GM21423 (cell line): ENCODE measurements around the gene RPA3.
A peak's percentile ranks its signal among the peaks of the same experiment; 100 is the strongest.
"Not testable (repeated sequence)": the region's sequence is repeated elsewhere in the genome, so short reads cannot be mapped to it uniquely, and the experiment has no call there.

Source experiments
- ATAC-seq: cut with Tn5 transposase; IDR thresholded peaks from one replicate; pipeline ENCODE4 v1.9.1; 2021; ENCODE audit warnings: mild to moderate bottlenecking, moderate library complexity; ENCODE audit not compliant: unreplicated experiment

RPA3 gene

GRCh38 chr7:7662527-7662926 lies 55.9 kb downstream of the RPA3 start:
- no peak for ATAC-seq

GRCh38 chr7:7656459-7656858 lies 61.9 kb downstream of the RPA3 start:
- not testable (repeated sequence) for ATAC-seq

- no peak for ATAC-seq
Observed at GRCh38 chr7:7654964-7655715, 63.3 kb downstream of the RPA3 start.

GRCh38 chr7:7653593-7654187 lies 64.7 kb downstream of the RPA3 start:
- no peak for ATAC-seq

- no peak for ATAC-seq
Observed at GRCh38 chr7:7652798-7653540, 65.4 kb downstream of the RPA3 start.

- no peak for ATAC-seq
Observed at GRCh38 chr7:7651479-7651878, 66.9 kb downstream of the RPA3 start.

GRCh38 chr7:7650682-7651206 lies 67.7 kb downstream of the RPA3 start:
- ATAC-seq: no peak

GRCh38 chr7:7647495-7648036 lies 70.8 kb downstream of the RPA3 start:
- ATAC-seq: no peak

GRCh38 chr7:7642081-7642480 lies 76.3 kb downstream of the RPA3 start:
- no peak for ATAC-seq

- ATAC-seq: peak; percentile 4
Observed at GRCh38 chr7:7641129-7641663, 77.2 kb downstream of the RPA3 start.

GRCh38 chr7:7640221-7641128 lies 77.9 kb downstream of the RPA3 start, which contains the start of gene UMAD1:
Gene UMAD1 (plus strand): TSS chr7:7640752. CDS start chr7:7673372, 32,620 bp downstream.
- peak; percentile 98 for ATAC-seq

- ATAC-seq: no peak
Observed at GRCh38 chr7:7639847-7640220, 78.6 kb downstream of the RPA3 start.

- no peak for ATAC-seq
Observed at GRCh38 chr7:7639421-7639820, 79.0 kb downstream of the RPA3 start.

GRCh38 chr7:7630626-7631329 lies 87.6 kb downstream of the RPA3 start:
- ATAC-seq: no peak

- ATAC-seq: no peak
Observed at GRCh38 chr7:7628476-7628875, 89.9 kb downstream of the RPA3 start.

GRCh38 chr7:7620644-7621210 lies 97.7 kb downstream of the RPA3 start:
- no peak for ATAC-seq

GRCh38 chr7:7620236-7620635 lies 98.2 kb downstream of the RPA3 start:
- no peak for ATAC-seq

GRCh38 chr7:7618410-7618809 lies 100.0 kb downstream of the RPA3 start:
- ATAC-seq: no peak

GRCh38 chr7:7617550-7617949 lies 100.9 kb downstream of the RPA3 start:
- no peak for ATAC-seq
